Body of pancreas (tissue), 4 donors: ENCODE measurements around the gene NUDT14.

ENCODE experiments used
- CTCF ChIP-seq, 7 experiments: fragments of 450-650 bp in 4 of 7; fragments of 200-600 bp in 3 of 7; sonication (generic) in 3 of 7; IDR thresholded peaks; one replicate each; pipeline ENCODE4 v1.5.1; 2016 to 2019; ENCODE audit warnings: antibody characterized with exemption in 7 of 7
- POLR2A ChIP-seq, 3 donors: fragments of 450-650 bp; IDR thresholded peaks; one replicate each; pipeline ENCODE4 v1.6.1; 2016; ENCODE audit warnings: antibody characterized with exemption in 3 of 3, mild to moderate bottlenecking in 2 of 3

GRCh38 chr14:105214324-105214915, 33.3 kb upstream of the NUDT14 start:
- no peak for TF ChIP-seq CTCF (IDR thresholded peaks at IDR 0.05)
- no peak for TF ChIP-seq POLR2A (IDR thresholded peaks at IDR 0.05)
